Natural killer cell (primary cell): ENCODE data around the gene CFAP99. TPM values are rescaled to one million over a fixed set of nuclear protein-coding genes. Genes with fewer than 3 reads are reported as not detected.

Experiments used
- ATAC-seq, 3 donors: fragments of 150-1000 bp in 2 of 3; fragments of 200-7000 bp in 1 of 3; cut with Tn5 transposase; 1 replicate in 1 of 3; 2 replicates in 2 of 3; pipeline ENCODE4 v1.10.0; 2021; ENCODE audit warnings: mild to moderate bottlenecking in 2 of 3, moderate library complexity in 2 of 3
- DNase-seq, 2 donors: peaks; one replicate each; pipeline versions ENCODE4 v3.0.0 to v3.0.0-alpha.2; 2013 to 2021; ENCODE audit warnings: mixed read lengths in 1 of 2
- H3K27ac ChIP-seq: one replicate; pipeline ENCODE4 v1.5.1; 2013; ENCODE audit warnings: mild to moderate bottlenecking, low read length
- H3K27me3 ChIP-seq: one replicate; pipeline ENCODE4 v1.6.1; 2013; ENCODE audit warnings: low read length; ENCODE audit not compliant: control insufficient read depth, insufficient read depth
- H3K36me3 ChIP-seq: one replicate; pipeline ENCODE4 v1.6.1; 2013; ENCODE audit warnings: low read length; ENCODE audit not compliant: control insufficient read depth, insufficient read depth
- H3K4me1 ChIP-seq: one replicate; pipeline ENCODE4 v1.6.1; 2013; ENCODE audit warnings: low read length; ENCODE audit not compliant: control insufficient read depth, insufficient read depth
- H3K4me3 ChIP-seq: one replicate; pipeline ENCODE4 v1.5.1; 2013; ENCODE audit warnings: low read length
- H3K9me3 ChIP-seq: one replicate; pipeline ENCODE4 v1.6.1; 2013; ENCODE audit warnings: low read length; ENCODE audit not compliant: control insufficient read depth, insufficient read depth
- H3K27ac Mint-ChIP-seq, 2 donors: one replicate each; pipeline ENCODE4 v1.8.0; 2022; ENCODE audit warnings: mild to moderate bottlenecking in 2 of 2, mixed read lengths in 2 of 2, moderate library complexity in 1 of 2
- H3K27me3 Mint-ChIP-seq, 2 donors: one replicate each; pipeline ENCODE4 v1.8.0; 2022; ENCODE audit warnings: low read depth in 2 of 2, mixed read lengths in 2 of 2
- H3K36me3 Mint-ChIP-seq: one replicate; pipeline ENCODE4 v1.8.0; 2022; ENCODE audit warnings: mixed read lengths
- H3K4me1 Mint-ChIP-seq, 2 donors: one replicate each; pipeline ENCODE4 v1.8.0; 2022; ENCODE audit warnings: mixed read lengths in 2 of 2
- H3K4me3 Mint-ChIP-seq: one replicate; pipeline ENCODE4 v1.8.0; 2022; ENCODE audit warnings: mild to moderate bottlenecking, moderate library complexity, mixed read lengths
- H3K9me3 Mint-ChIP-seq, 2 donors: one replicate each; pipeline ENCODE4 v1.8.0; 2022; ENCODE audit warnings: mixed read lengths in 2 of 2
- WGBS: methylation state at CpG from one replicate; pipeline ENCODE4 v1.1.7; 2013; ENCODE audit warnings: missing lambda C conversion rate; ENCODE audit not compliant: insufficient coverage; 5-methylcytosine and 5-hydroxymethylcytosine counted together
- intact Hi-C: fragments of 100-400 bp; cut with micrococcal nuclease; formaldehyde crosslinking; loops from one replicate; pipeline ENCODE4 v1.14.2; 2022
- total RNA-seq, 4 donors: library from RNA; stranded (reverse); fragments of 120-200 nt in 1 of 4; gene quantifications; one replicate each; pipeline versions ENCODE4 v1.2.3 to v1.2.4, GENCODE V29; 2013 to 2022
- TF ChIP-seq, protein P1 (sequence below): fragments of 200-600 bp; IDR thresholded peaks from one replicate; pipeline ENCODE4 v1.8.0; 2022; ENCODE audit warnings: antibody characterized with exemption

CFAP99 gene
- total RNA-seq, 3 donors from 2014 or later (not counting 1 experiment from before 2014, with no cell fraction given): not detected

- WGBS: 87% methylated on average over 15 of the region's 15 CpGs
- no peaks in the 10 kb centered on the region for H3K36me3 Mint-ChIP-seq
- Histone ChIP-seq H3K36me3 (no peaks in the 10 kb centered on the region), H3K27ac (no peak overlapping the region), H3K4me3 (no peak overlapping the region), H3K9me3 (no peaks in the 10 kb centered on the region), H3K27me3 (no peaks in the 10 kb centered on the region), H3K4me1 (peaks cover 49% of the 10 kb centered on the region)
- no peaks in the 10 kb centered on the region for H3K9me3 Mint-ChIP-seq
- DNase-seq: no peak
- H3K27me3 Mint-ChIP-seq: no peaks in the 10 kb centered on the region
- no peak for ATAC-seq
- peak overlapping the region; percentile 47 to 50 for H3K27ac Mint-ChIP-seq
- no peak overlapping the region for H3K4me3 Mint-ChIP-seq
- intact Hi-C loops: no loop called here
- TF ChIP-seq, protein P1, sequence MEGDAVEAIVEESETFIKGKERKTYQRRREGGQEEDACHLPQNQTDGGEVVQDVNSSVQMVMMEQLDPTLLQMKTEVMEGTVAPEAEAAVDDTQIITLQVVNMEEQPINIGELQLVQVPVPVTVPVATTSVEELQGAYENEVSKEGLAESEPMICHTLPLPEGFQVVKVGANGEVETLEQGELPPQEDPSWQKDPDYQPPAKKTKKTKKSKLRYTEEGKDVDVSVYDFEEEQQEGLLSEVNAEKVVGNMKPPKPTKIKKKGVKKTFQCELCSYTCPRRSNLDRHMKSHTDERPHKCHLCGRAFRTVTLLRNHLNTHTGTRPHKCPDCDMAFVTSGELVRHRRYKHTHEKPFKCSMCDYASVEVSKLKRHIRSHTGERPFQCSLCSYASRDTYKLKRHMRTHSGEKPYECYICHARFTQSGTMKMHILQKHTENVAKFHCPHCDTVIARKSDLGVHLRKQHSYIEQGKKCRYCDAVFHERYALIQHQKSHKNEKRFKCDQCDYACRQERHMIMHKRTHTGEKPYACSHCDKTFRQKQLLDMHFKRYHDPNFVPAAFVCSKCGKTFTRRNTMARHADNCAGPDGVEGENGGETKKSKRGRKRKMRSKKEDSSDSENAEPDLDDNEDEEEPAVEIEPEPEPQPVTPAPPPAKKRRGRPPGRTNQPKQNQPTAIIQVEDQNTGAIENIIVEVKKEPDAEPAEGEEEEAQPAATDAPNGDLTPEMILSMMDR: no peak
- peaks cover 48 to 60% of the 10 kb centered on the region in 2 donors for H3K4me1 Mint-ChIP-seq
These were observed 10.3 kb upstream of the CFAP99 start for GRCh38 chr4:2408401-2408958.

GRCh38 chr4:2408976-2409375, 9.8 kb upstream of the CFAP99 start:
- no peak for DNase-seq
- Mint-ChIP-seq H3K9me3 (no peaks in the 10 kb centered on the region), H3K4me1 (peaks cover 53 to 65% of the 10 kb centered on the region in 2 donors), H3K27ac (peak overlapping the region in 1 of 2 donors; percentile 50), H3K4me3 (no peak overlapping the region), H3K36me3 (no peaks in the 10 kb centered on the region), H3K27me3 (no peaks in the 10 kb centered on the region)
- no peaks in the 10 kb centered on the region for H3K36me3 ChIP-seq
- intact Hi-C loops: no loop called here
- H3K27ac ChIP-seq: no peak overlapping the region
- 94% methylated on average over 10 of the region's 10 CpGs for WGBS
- ATAC-seq: no peak
- peaks cover 53% of the 10 kb centered on the region for H3K4me1 ChIP-seq
- TF ChIP-seq, protein P1: no peak
- H3K4me3 ChIP-seq: no peak overlapping the region
- no peaks in the 10 kb centered on the region for H3K27me3 ChIP-seq
- H3K9me3 ChIP-seq: no peaks in the 10 kb centered on the region

GRCh38 chr4:2409381-2409783, 9.4 kb upstream of the CFAP99 start:
- Mint-ChIP-seq H3K27ac (peak overlapping the region in 1 of 2 donors; percentile 50), H3K9me3 (no peaks in the 10 kb centered on the region), H3K4me1 (peaks cover 54 to 65% of the 10 kb centered on the region in 2 donors), H3K4me3 (no peak overlapping the region), H3K36me3 (no peaks in the 10 kb centered on the region), H3K27me3 (no peaks in the 10 kb centered on the region)
- no peak for DNase-seq
- ATAC-seq: no peak
- intact Hi-C loops: no loop called here
- H3K36me3 ChIP-seq: no peaks in the 10 kb centered on the region
- H3K4me1 ChIP-seq: peaks cover 57% of the 10 kb centered on the region
- H3K4me3 ChIP-seq: no peak overlapping the region
- 94% methylated on average over 11 of the region's 14 CpGs for WGBS
- TF ChIP-seq, protein P1: no peak
- H3K27ac ChIP-seq: no peak overlapping the region
- H3K27me3 ChIP-seq: no peaks in the 10 kb centered on the region
- no peaks in the 10 kb centered on the region for H3K9me3 ChIP-seq
